GM18498 (cell line): ENCODE data around the gene FOXJ3.

ENCODE experiments used
- ATAC-seq: cut with Tn5 transposase; IDR thresholded peaks from one replicate; pipeline ENCODE4 v1.9.1; 2021; ENCODE audit warnings: mild to moderate bottlenecking, moderate library complexity; ENCODE audit not compliant: unreplicated experiment

The FOXJ3 gene

DNA sequence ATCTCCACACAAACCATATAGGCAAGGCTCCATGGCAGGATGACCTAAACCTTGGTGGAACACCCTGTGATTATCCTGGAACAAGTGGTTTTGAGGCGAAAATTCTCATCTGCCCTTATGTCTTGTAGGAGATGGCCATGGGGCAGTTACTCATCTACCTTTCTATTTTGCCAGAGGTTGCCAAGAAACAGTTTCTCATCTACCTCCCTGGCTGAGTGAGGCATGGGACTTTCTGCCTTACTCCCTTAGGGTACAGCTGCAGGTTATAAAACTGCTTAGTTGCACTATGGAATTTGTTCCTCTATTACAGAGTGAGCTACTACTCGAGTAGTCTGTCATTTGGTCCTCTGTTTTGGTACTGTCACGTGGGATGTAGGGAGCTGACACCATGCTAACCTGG, 139.2 kb downstream of the FOXJ3 start:
- ATAC-seq, result no peak

DNA sequence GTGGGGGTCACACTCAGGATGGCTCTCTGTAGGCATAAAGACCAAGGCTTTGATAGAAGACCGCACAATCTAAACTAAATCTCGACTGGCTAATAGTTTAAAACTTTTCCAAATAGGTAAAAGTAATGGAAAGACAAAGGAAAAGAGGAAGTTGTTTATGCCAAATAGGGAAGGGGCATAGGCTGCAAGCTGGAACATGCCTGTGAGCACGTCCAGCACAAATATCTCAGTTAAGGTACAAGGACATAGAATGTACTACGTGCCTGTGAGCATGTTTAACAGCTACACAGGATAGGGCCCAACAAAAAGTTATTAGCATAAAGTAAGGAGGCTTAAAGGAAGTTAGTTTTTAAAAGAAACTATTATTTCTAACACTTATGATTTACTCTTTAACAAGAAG, 142.9 kb downstream of the FOXJ3 start:
- no peak for ATAC-seq

DNA sequence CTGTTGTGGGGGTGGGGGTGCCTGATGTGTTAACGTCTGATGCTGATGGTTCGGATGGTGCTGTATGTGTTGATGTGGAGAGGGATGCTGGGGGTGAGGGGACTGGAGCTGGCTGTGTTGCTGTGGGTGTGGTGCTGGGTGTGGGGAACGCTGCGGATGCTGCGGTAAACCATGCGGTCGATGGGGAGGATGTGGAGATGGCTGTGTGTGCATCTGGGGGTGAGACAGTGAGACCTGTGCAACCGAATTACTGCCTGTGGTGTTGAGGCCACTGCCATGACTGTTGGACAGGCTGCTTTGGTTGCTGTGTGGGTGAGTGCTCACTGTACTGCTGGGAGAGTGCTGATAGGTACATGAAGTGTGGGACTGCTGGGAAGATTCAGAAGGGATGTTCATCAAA, 143.7 kb downstream of the FOXJ3 start:
- ATAC-seq, result no peak

DNA sequence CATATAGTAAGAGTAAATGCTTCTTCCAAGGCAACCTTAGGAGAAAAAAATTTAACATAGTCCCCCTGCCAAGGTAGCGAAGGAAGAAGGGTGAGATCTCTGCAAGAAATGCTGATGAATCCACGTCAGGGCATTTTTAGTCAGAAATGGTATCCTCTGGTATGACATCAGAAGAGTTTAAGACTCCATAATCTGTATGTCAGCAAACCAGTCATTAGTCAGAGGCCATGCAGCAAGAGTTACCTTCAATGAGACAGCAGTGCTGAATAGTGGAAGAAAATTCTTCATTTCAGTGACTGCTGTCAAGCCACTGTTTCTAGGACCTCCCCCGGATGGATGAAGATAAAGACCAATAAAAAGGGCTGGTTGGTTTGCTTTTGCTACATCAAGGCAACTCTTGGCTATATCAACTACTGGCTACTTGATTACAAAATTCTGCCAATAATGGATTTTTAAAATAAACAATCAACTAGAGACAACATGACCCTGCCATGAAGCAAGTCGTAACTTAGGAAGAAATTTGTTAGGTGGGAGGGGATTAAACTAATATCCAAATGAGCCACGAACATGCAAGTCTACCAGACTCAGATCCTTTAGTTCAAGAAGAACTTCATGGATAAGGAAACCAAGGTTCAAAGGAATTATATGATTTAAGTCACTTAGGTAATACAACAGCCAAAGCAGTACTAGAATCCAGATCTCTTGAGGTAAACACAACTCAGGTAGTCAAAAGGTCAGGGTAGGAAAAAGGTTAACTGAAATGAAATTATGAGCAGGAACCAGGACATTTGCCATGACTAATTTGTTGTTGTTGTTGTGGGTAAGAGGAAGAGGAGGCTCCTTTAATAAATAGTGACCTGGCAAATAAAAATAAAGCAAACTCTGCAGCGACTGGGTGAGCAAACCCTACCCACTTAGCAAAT, 144.8 kb downstream of the FOXJ3 start:
- no peak for ATAC-seq

DNA sequence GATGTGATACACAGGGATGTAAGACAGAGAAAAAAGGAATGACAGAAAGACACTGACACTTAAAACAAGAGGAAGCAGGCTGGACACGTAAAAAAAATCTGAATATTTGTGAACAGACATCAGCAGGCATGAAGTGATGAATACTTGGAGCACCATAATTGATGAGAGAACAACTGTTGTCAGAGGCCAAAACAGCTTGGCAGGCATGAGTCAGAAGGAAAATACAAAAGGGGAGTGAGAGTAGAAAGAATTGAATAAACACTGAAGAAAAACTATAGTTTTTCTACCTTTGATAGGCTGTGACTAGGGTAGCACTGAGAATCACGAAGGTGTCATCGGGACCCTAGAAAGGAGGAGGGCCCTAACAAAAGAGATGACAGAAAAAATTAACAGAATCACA, 148.9 kb downstream of the FOXJ3 start:
- ATAC-seq, result no peak

DNA sequence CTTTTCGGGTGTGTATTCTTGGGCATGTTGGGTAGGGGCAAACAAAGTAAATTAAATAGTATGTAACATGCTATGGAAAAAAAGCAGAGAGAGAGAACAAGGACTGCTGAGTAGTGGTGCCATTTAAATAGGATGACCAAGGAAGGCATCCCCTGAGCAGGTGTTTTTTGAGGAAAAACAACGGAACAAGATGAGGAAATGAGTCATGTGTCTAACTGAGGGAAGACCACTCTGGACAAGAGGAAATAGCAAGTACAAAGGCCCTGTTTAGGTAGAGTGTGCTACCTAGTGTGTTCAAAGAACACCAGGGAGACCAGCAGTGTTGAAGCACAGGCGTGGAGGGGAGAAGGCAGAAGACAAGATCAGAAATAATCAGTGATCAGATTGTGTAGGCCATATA, 150.4 kb downstream of the FOXJ3 start:
- no peak for ATAC-seq

DNA sequence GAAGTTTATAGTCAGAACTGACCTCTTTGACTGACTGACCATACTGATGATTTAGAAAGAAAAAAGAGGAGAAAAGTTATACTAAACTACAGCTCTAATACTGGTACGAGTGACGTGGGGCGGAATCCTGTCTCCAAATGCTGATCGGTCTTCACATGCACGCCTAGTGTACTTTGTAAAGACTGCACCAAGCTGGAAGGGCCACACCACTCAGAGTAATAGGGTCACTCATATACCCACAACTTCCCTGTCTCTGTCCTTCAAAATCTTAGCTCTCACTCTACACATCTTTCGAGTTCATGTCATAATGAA, 151.1 kb downstream of the FOXJ3 start:
- no peak for ATAC-seq

DNA sequence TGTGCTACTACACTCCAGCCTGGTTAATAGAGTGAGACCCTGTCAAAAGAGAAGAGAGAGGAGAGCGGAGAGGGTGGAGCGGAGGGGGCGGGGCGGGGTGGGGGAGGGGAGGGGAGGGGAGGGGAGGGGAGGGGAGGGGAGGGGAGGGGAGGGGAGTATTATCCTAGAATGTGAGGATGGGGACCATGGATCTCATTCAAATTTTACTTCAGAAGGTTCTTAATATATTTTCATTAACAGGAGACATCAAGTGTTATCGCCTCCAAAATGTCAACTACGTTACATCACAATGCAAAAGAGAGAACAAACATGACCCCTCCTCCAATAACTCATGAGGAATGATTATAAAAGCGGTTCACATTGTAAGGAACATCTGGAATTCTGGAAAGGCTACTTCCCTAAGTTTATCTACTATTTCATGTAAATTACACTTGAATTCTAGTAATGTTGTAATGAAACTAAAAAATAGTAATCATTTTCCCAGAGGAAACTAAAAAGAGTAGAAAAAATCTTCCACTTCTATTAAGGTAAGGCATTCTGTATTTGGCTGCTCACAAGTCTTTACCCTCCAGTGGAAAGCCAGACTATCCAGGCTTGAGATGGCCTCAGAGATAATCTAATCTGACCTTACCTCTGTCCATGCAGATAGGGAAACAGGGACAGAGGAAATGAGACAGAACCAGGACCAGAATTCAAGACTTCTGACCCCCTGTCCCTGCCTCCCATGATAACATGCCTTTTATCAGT, 151.7 kb downstream of the FOXJ3 start:
- no peak for ATAC-seq

DNA sequence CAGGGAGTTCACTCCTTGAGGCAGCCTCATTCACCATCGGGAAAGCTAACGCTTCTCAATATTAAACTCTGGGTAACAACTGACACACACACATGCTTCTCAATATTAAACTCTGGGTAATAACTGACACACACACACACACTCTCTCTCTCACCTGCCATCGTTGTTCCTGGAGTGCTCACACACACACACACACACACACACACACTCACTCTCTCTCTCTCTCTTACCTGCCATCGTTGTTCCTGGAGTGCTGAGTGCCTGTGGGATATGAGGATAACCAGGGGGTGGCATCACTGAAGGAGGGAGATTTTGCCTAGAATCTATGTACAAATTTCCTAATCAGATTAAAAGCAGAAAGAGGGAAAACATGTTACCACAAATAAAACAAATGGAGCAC, 153.3 kb downstream of the FOXJ3 start:
- no peak for ATAC-seq

DNA sequence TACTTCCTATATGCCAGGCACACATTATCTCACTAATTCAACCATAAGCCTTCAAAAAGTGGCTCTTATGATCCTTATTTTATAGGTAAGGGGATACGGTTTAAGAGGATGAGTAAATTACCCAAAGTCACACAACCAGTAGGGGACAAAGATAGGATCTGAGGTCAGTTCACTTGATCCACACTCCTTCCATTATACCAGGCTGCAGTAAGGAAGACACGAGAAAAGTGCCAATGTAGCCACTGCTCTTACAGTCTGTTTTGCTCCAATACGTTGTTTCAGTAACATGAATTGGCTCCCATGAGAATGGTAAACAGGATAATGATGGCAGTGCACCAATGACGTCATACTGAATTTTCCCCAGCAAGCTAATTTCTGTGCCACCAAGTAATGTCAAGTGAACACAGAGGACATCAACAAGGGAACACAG, 155.1 kb downstream of the FOXJ3 start:
- ATAC-seq, result no peak

DNA sequence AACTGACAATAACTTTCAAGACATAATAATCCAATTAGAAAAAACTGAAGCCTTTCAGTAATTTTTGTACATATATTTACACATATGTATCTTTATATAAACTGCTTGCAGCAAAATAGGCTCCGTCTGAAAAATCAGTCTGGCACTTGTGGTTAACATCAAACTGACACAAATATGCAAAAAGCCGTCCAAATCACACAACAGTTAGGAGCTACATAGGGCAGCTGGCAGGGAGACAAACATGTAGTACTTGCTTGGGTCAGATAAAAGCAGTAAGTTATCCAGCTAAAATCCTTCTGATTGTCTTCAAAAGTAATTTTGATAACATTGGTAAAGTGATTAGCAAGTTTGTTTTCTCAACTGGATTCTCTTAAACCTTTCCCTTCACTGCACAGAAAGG, 155.8 kb downstream of the FOXJ3 start:
- ATAC-seq, result no peak

DNA sequence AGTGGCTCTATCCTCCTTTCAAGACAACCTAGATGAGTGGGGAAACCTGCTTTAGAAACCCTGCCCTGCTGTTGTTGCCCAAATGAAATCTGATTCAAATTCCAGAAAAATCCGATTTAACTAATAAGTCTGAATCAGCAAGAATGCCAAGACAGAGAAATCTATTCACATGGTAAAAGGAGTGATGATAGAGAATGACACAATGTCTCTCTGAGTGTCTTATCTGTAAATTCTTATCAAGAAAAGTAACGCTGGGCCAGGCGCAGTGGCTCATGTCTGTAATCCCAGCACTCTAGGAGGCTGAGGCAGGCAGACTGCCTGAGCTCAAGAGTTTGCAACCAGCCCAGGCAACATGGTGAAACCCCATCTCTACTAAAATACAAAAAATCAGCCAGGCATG, 156.8 kb downstream of the FOXJ3 start:
- no peak for ATAC-seq

DNA sequence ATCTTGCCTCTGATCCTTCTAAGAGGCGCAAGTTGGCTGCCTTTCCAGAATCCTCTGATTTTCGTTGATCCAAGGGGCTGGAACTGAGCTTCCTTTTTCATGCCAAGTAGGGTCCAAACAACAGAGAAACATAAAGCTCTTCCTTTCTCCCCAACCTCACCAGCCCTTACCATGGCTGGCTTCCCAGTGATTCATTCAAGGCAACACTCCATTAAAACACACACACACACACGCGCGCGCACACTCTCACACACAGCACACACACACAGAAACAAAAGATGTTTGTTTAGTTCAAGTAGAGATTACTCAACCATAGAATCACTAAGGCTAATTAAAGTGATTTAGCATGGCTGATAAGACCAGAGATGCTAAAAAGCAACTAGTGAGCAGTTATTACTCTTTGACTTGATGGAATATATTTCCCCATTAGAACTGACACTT, 157.5 kb downstream of the FOXJ3 start:
- no peak for ATAC-seq

DNA sequence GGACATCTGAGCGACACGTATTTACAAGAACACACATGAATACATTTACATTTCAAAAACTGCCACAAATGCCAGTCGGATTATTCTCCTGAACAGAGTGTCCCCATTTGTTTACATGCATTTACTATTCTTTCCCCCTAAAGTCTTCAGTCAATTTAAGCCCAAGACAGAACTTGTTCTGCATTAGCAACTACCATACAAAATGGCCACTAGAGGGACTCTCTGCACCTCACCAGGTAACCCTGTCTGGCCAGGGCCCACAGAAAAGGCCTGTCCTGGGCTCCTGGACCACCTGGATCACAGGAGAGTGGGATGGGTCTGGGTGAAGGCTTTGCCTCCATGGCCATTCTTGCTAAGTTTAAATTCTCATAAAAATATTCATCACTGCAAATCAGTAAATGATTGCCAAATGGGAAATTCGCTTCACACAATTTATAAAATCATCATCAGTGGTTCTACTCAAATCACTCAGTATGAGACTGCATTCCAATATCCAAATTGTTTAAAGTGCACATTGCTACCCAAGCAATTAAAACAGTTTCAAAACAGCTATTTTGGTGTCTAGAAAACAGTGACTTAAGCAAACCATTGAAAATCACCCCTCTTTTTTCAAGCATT, 158.0 kb downstream of the FOXJ3 start:
- no peak for ATAC-seq

DNA sequence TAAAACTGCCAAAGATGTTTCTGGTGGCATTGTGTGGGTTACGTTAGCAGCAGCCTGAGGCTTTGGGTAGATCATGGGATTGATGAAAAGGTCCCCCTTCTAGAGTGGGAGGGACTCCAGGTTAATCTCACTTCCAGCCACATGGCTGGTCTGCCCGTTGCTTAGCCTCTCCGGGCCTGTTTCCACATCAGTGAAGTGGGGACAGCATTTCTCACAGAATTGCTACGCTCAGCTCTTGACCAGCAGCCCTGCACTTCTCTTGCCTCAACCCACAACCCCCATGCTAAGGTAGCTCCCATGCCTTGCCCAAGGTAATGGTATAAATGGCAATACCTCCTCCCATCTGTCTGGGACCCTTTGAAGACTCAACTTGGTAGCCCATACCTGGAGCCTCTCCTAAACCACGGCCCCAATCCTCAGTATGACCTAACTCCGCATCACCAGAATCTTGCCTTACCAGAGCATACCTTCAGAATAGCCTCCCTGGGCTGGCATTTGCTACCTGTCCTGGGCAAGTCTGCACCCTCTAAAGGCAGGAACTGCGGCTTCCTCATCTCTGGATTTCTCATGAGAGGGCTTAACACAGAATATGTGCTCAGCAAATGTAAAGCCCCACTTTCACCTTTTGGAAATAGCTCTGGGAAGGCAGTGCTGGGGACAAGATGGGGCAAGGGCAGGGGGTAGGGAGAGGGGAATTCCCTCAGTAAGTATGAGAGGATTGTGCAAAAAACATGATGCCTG, 159.6 kb downstream of the FOXJ3 start:
- ATAC-seq, result no peak

DNA sequence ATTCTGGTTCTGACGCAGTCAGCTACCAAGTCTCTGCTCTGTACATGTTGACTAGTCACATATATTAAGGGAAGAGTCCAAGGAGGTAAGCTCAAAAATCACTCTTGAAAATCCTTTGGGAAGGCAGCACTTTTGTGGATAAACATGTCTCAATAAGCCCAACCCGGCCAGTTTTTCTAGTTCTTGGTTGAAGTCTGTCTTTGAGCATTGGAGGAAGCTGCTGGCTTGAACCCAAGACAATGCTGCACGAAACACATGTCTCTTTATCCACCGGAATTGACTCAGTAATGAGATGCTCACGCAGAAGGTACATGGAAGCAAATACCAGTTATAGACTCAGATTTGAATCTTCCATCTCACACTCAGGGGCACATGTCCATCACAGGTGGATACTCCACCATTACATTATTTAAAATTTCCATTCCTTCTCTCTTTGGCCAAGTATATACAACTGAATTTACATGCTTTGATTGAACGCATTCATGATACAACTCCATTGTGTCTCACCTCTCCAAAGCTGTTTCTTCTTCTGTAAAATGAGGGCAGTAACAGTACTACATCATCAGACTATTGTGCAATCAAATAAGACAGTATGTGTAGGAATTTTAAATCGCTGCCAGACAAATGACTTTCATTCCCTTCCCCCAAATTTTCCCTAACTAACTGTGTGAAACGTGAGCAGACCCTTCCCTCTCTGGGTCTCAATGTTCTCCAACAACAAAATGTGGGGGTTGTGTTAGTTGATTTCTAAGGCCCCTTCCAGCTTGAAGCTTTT, 160.9 kb downstream of the FOXJ3 start:
- no peak for ATAC-seq

DNA sequence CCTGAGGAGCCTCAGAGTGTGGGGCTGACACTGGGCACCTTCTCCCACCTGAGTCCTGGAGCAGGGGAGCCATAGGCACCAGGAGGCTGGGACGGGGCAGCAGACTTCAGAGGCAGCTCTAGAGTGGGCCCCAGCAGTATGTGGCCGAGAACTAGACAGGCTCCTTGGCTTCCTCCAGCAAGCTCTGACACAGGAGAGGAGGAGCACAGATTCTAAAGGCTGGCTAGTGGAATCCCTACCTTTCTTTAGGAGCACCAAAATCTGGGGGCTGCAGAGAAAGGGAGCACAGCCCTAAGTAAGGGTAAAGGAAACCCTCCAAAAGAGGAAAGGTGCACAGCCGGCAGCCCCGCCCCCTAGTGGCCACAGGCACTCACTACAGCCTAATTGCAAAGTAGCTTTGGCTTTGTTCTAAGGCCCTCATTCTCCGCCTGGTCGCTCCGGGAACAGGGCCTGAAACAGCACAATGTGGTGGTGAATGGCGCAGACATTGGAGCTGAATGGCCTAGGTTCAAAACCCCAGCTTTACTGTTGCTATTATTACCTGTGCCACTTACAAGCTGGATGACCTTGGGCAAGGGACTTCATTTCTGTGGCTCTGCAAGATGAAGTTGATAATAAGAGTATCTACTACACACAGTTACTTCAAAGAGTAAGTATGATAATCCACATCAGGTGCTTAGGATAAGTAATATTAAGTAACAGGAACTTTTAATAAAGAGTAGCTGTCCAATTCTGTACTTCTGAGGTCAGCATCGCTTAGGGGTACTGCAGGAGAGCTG, 161.7 kb downstream of the FOXJ3 start:
- no peak for ATAC-seq

DNA sequence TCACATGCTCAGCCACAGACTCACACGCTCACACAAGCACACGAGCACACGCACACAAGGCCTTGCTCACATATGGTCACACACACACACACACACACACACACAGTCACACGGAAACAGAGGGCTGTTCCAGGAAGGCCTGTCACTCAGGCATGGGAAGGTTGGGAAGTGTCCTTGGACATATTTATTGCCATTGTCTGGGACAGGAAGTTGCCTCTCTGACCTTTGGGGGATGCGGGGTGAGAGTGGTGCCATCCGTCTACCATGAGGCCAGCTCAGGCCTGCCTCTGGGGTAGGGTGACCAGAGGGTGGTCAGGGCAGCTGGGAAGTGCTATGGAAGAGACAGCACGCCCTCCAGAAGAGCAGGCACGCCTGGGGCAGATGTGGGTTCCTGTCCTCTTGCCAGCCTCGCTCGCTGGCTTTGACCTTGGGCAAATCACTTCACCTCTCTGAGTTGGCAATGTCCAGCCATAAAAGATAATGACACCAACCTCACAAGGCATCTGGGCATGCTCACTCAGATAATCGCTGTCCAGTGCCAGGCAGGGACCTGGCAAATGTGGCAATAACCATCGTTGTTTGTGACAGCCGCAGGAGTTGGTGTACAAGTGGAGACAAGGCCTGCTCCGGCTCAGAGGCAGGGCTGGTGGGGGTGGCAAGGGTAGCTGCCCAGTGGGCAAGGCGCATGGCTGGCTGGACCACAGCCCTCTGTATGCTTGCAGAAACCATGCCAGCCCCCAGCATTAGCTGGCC, 162.5 kb downstream of the FOXJ3 start:
- ATAC-seq, result no peak

DNA sequence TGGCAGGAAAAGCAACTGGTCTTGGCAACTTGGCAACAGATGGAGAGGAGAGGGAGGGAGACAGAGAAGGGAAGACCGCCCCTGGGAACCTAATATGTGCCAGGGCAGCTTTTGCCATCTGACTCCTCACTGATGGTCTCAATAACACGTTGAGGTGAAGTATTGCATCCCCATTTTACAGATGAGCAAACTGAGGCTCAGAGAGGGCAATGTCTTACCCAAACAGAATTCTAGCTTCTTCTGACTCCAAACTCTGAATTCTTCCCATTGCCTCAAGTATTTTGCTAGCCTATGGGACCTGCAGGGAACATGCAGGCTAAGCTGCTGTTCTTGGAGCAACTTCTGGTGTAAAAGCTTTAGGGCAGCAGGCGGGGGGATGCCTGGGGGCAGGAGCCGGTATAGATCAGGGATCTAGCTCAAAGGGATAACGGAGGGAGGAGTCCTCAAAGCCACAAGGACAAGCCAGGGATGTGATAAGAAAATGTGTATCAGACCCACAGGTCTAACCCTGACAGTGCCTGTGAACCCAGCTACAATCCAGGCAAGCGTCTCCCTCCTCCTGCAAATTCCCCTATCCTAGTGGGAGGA, 163.3 kb downstream of the FOXJ3 start:
- no peak for ATAC-seq
